Loucy (cell line): Measurements from ENCODE around the gene S100G.

Experiments used
- CTCF ChIP-seq: fragments of 200-600 bp; sonication (generic); conservative IDR thresholded peaks from 2 replicates; pipeline ENCODE4 v1.5.1; 2014; ENCODE audit warnings: mild to moderate bottlenecking, antibody characterized with exemption, low read length
- EZH2phosphoT487 ChIP-seq: fragments of 200-600 bp; IDR thresholded peaks from 2 replicates; pipeline ENCODE4 v1.6.1; 2018; ENCODE audit warnings: antibody characterized with exemption, mild to moderate bottlenecking, moderate library complexity, borderline replicate concordance

- TF ChIP-seq CTCF (no peak), EZH2phosphoT487 (no peak)
Observed at GRCh38 chrX:16604337-16604736, 45.6 kb upstream of the S100G start.
